ENCODE results near the gene SEC14L3. TPM values are rescaled to one million over a fixed set of nuclear protein-coding genes. Genes with fewer than 3 reads are reported as not detected.

The SEC14L3 gene
- total RNA-seq, 1 donor from 2014 or later = not detected

- no peak overlapping the region for H3K4me3 ChIP-seq (ENCODE audit: low read depth, low read length)
- DNase-seq (ENCODE audit: low read depth) = no peak
- TF ChIP-seq, protein P1, sequence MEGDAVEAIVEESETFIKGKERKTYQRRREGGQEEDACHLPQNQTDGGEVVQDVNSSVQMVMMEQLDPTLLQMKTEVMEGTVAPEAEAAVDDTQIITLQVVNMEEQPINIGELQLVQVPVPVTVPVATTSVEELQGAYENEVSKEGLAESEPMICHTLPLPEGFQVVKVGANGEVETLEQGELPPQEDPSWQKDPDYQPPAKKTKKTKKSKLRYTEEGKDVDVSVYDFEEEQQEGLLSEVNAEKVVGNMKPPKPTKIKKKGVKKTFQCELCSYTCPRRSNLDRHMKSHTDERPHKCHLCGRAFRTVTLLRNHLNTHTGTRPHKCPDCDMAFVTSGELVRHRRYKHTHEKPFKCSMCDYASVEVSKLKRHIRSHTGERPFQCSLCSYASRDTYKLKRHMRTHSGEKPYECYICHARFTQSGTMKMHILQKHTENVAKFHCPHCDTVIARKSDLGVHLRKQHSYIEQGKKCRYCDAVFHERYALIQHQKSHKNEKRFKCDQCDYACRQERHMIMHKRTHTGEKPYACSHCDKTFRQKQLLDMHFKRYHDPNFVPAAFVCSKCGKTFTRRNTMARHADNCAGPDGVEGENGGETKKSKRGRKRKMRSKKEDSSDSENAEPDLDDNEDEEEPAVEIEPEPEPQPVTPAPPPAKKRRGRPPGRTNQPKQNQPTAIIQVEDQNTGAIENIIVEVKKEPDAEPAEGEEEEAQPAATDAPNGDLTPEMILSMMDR (conservative IDR thresholded peaks at IDR 0.05; ENCODE audit: low read depth, low read length) = no peak
Observed at GRCh38 chr22:30411780-30412179, 60.0 kb downstream of the SEC14L3 start.

Other genes with a start within 250 kb of the SEC14L3 start
- gene LIF, start 225.3 kb downstream of the SEC14L3 start, total RNA-seq = 48.7 and 49.8 TPM in 2 replicates
- not detected in 2 replicates for gene OSM, start 205.2 kb downstream of the SEC14L3 start, total RNA-seq
- 6.4 and 14.3 TPM in 2 replicates for gene CASTOR1, start 182.5 kb downstream of the SEC14L3 start, total RNA-seq
- gene TBC1D10A, start 145.1 kb downstream of the SEC14L3 start, total RNA-seq = 15.5 and 22.9 TPM in 2 replicates
- 42.6 and 44.2 TPM in 2 replicates for gene SF3A1, start 115.1 kb downstream of the SEC14L3 start, total RNA-seq
- gene CCDC157, start 115.0 kb downstream of the SEC14L3 start, total RNA-seq = 2.2 and 5.0 TPM in 2 replicates
- 19.2 and 28.0 TPM in 2 replicates for gene RNF215, start 84.6 kb downstream of the SEC14L3 start, total RNA-seq
- gene SEC14L2, start 75.0 kb downstream of the SEC14L3 start, total RNA-seq = 36.2 and 49.6 TPM in 2 replicates
- gene MTFP1, start 46.2 kb downstream of the SEC14L3 start, total RNA-seq = 79.7 and 115 TPM in 2 replicates
- 0.07 TPM in 1 of 2 replicates, not detected in the other for gene SEC14L4, start 33.7 kb upstream of the SEC14L3 start, total RNA-seq
- 2.1 and 11.6 TPM in 2 replicates for gene SEC14L6, start 74.7 kb upstream of the SEC14L3 start, total RNA-seq
- gene GAL3ST1, start 102.6 kb upstream of the SEC14L3 start, total RNA-seq = 4.1 and 11.4 TPM in 2 replicates
- gene PES1, start 119.9 kb upstream of the SEC14L3 start, total RNA-seq = 97.5 and 123 TPM in 2 replicates
- gene TCN2, start 135.2 kb upstream of the SEC14L3 start, total RNA-seq = 6.9 and 9.0 TPM in 2 replicates
- gene SLC35E4, start 163.8 kb upstream of the SEC14L3 start, total RNA-seq = 9.1 and 10.7 TPM in 2 replicates
- 5.2 and 11.5 TPM in 2 replicates for gene DUSP18, start 195.9 kb upstream of the SEC14L3 start, total RNA-seq
- gene OSBP2, start 222.9 kb upstream of the SEC14L3 start, total RNA-seq = 1.3 and 1.7 TPM in 2 replicates

Measured in epithelial cell of proximal tubule (primary cell).